HEK293T (cell line): ENCODE measurements around the gene DGAT2.

Experiments
- CTCF ChIA-PET: fragments of 350-600 bp; formaldehyde crosslinking; extraction: SDS; loops from one replicate; lab custom pipeline; 2021; ENCODE audit warnings: antibody characterized with exemption, inconsistent platforms; lab: Yijun Ruan, JAX
- POLR2A ChIA-PET: fragments of 350-600 bp; formaldehyde crosslinking; extraction: SDS; loops from one replicate; lab custom pipeline; 2020; ENCODE audit warnings: antibody characterized with exemption, inconsistent platforms; lab: Yijun Ruan, JAX
- DNase-seq: peaks from one replicate; pipeline ENCODE4 v3.0.0; 2012; ENCODE audit warnings: mixed read lengths; ENCODE audit errors: extremely low spot score
- ARNT ChIP-seq: fragments of 450-650 bp; IDR thresholded peaks from 2 replicates; pipeline ENCODE4 v1.6.1; 2017; ENCODE audit warnings: mild to moderate bottlenecking
- BHLHE40 ChIP-seq: fragments of 450-650 bp; IDR thresholded peaks from 2 replicates; pipeline ENCODE4 v1.6.1; 2016; ENCODE audit warnings: mild to moderate bottlenecking, moderate library complexity, borderline replicate concordance
- CTBP1 ChIP-seq: fragments of 450-650 bp; IDR thresholded peaks from 2 replicates; pipeline ENCODE4 v1.6.1; 2016; ENCODE audit warnings: borderline replicate concordance
- ELF4 ChIP-seq: fragments of 450-650 bp; IDR thresholded peaks from 2 replicates; pipeline ENCODE4 v1.6.1; 2017; ENCODE audit warnings: antibody characterized with exemption
- FOXA1 ChIP-seq: fragments of 450-650 bp; IDR thresholded peaks from 2 replicates; pipeline ENCODE4 v1.6.1; 2016; ENCODE audit warnings: mild to moderate bottlenecking
- FOXK2 ChIP-seq: fragments of 450-650 bp; IDR thresholded peaks from 2 replicates; pipeline ENCODE4 v1.6.1; 2016; ENCODE audit warnings: mild to moderate bottlenecking
- FOXM1 ChIP-seq: fragments of 450-650 bp; IDR thresholded peaks from 2 replicates; pipeline ENCODE4 v1.6.1; 2017; ENCODE audit warnings: mild to moderate bottlenecking, borderline replicate concordance
- HDGF ChIP-seq: fragments of 450-650 bp; IDR thresholded peaks from 2 replicates; pipeline ENCODE4 v1.6.1; 2017; ENCODE audit warnings: antibody characterized with exemption, borderline replicate concordance
- L3MBTL2 ChIP-seq: fragments of 450-650 bp; conservative IDR thresholded peaks from 2 replicates; pipeline ENCODE4 v1.6.1; 2016; ENCODE audit warnings: mild to moderate bottlenecking
- LEF1 ChIP-seq: fragments of 450-650 bp; IDR thresholded peaks from 2 replicates; pipeline ENCODE4 v1.6.1; 2017; ENCODE audit warnings: mild to moderate bottlenecking, borderline replicate concordance
- NFRKB ChIP-seq: fragments of 450-650 bp; IDR thresholded peaks from 2 replicates; pipeline ENCODE4 v1.6.1; 2016; ENCODE audit warnings: mild to moderate bottlenecking, moderate library complexity
- PKNOX1 ChIP-seq: fragments of 450-650 bp; IDR thresholded peaks from 2 replicates; pipeline ENCODE4 v1.6.1; 2016
- SP1 ChIP-seq: fragments of 450-650 bp; IDR thresholded peaks from 2 replicates; pipeline ENCODE4 v1.6.1; 2017
- SUZ12 ChIP-seq: fragments of 450-650 bp; IDR thresholded peaks from 2 replicates; pipeline ENCODE4 v1.6.1; 2016; ENCODE audit warnings: mild to moderate bottlenecking
- TARDBP ChIP-seq: fragments of 450-650 bp; IDR thresholded peaks from 2 replicates; pipeline ENCODE4 v1.6.1; 2016
- ZNF384 ChIP-seq: fragments of 450-650 bp; IDR thresholded peaks from 2 replicates; pipeline ENCODE4 v1.6.1; 2016

DGAT2 gene

GRCh38 chr11:75768112-75768908 is at the start of gene DGAT2:
Gene DGAT2 (plus strand): TSS chr11:75768778. CDS start chr11:75768992, 214 bp downstream.
- peak; percentile 90 for TF ChIP-seq BHLHE40
- TF ChIP-seq HDGF, result 0 out of 2 replicates have a peak, but pooled peaks have one; percentile 40
- peak; percentile 86 for TF ChIP-seq FOXM1
- TF ChIP-seq TARDBP, result no peak
- TF ChIP-seq FOXA1, result no peak
- no peak; the same call in 1 of the 2 replicates for TF ChIP-seq CTBP1
- no peak for TF ChIP-seq ZNF384
- peak; percentile 80; the same call in 1 of the 2 replicates for TF ChIP-seq LEF1
- peak; percentile 99 for TF ChIP-seq L3MBTL2
- TF ChIP-seq ELF4, result no peak
- TF ChIP-seq SP1, result no peak
- TF ChIP-seq SUZ12, result no peak
- TF ChIP-seq NFRKB, result no peak
- TF ChIP-seq PKNOX1, result 0 out of 2 replicates have a peak, but pooled peaks have one; percentile 12
- TF ChIP-seq FOXK2, result no peak
- TF ChIP-seq ARNT, result peak; percentile 62
- POLR2A ChIA-PET, result no interaction called here
- DNase-seq, result peak; percentile 91
- CTCF ChIA-PET, result interaction anchor here (0.7 kb wide), 1 partner anchor 9 kb away, joined by 4 read pairs; no protein-coding TSS in a partner anchor

GRCh38 chr11:75719340-75720239 is 49.0 kb upstream of the DGAT2 start:
- DNase-seq, result no peak
- POLR2A ChIA-PET, result interaction anchor here (0.8 to 1.5 kb wide), 2 partner anchors 136 to 157 kb away, joined by 3 read pairs; partner anchors contain the start of gene SERPINH1
- CTCF ChIA-PET, result interaction anchor here (0.5 to 1.7 kb wide), 3 partner anchors 13 to 986 kb away, joined by 3 to 4 read pairs (median 4); no protein-coding TSS in a partner anchor
- TF ChIP-seq LEF1 (no peak), ARNT (no peak), L3MBTL2 (no peak), TARDBP (no peak), CTBP1 (no peak), SUZ12 (no peak)

- TF ChIP-seq ZNF384 (no peak), TARDBP (no peak)
- ChIA-PET POLR2A (interaction anchor here (1.5 kb wide), 1 partner anchor 158 kb away, joined by 3 read pairs; the partner anchor contains the start of gene SERPINH1), CTCF (no interaction called here)
Measured at GRCh38 chr11:75720639-75721038, 47.9 kb upstream of the DGAT2 start.

GRCh38 chr11:75721852-75722668 is 46.5 kb upstream of the DGAT2 start:
- DNase-seq, result no peak
- POLR2A ChIA-PET, result interaction anchor here (0.8 kb wide), 1 partner anchor 431 kb away, joined by 3 read pairs; no protein-coding TSS in a partner anchor
- CTCF ChIA-PET, result interaction anchor here (0.7 kb wide), 1 partner anchor 146 kb away, joined by 3 read pairs; no protein-coding TSS in a partner anchor
- TF ChIP-seq PKNOX1 (no peak), BHLHE40 (no peak), SUZ12 (no peak), FOXK2 (no peak), TARDBP (no peak), FOXA1 (no peak), NFRKB (no peak), FOXM1 (no peak), SP1 (no peak), LEF1 (no peak), HDGF (no peak), ARNT (no peak), CTBP1 (no peak), L3MBTL2 (no peak), ZNF384 (no peak), ELF4 (no peak)

More at GRCh38 chr11:75720639-75721038, 47.9 kb upstream of the DGAT2 start:
- DNase-seq, result no peak

GRCh38 chr11:75722669-75723042 is 45.9 kb upstream of the DGAT2 start:
- ChIA-PET CTCF (interaction anchor here (0.7 kb wide), 1 partner anchor 145 kb away, joined by 3 read pairs; no protein-coding TSS in a partner anchor), POLR2A (interaction anchor here (0.8 kb wide), 1 partner anchor 430 kb away, joined by 3 read pairs; no protein-coding TSS in a partner anchor)
- TF ChIP-seq FOXA1 (no peak), ARNT (no peak), SUZ12 (no peak), TARDBP (no peak), FOXK2 (no peak), ELF4 (no peak), FOXM1 (no peak), HDGF (no peak), ZNF384 (no peak), SP1 (no peak), CTBP1 (no peak)
- DNase-seq, result no peak
